Measurements from ENCODE around the gene ZNF780A. TPM values are rescaled to one million over a fixed set of nuclear protein-coding genes. Genes with fewer than 3 reads are reported as not detected.

Gene ZNF780A
- total RNA-seq, 6 experiments from 2014 or later, result 10.1 to 13.2 (median 11.3) TPM

GRCh38 chr19:40035996-40036395 lies 54.7 kb downstream of the ZNF780A start:
- TF ChIP-seq CTCF (IDR thresholded peaks at IDR 0.05), result no peak
- Mint-ChIP-seq H3K4me3 (no peak overlapping the region), H3K4me1 (ENCODE audit: low read depth) (no peaks in the 10 kb centered on the region), H3K27ac (no peak overlapping the region), H3K9me3 (peaks cover 82% of the 10 kb centered on the region), H3K36me3 (ENCODE audit: low read depth) (peaks cover 65% of the 10 kb centered on the region), H3K27me3 (ENCODE audit: insufficient read depth) (no peaks in the 10 kb centered on the region; the same call in 1 of the 2 replicates)
- peak; percentile 9 for DNase-seq

- TF ChIP-seq CTCF (IDR thresholded peaks at IDR 0.05), result no peak
- Mint-ChIP-seq H3K4me3 (no peak overlapping the region), H3K36me3 (ENCODE audit: low read depth) (peaks cover 78% of the 10 kb centered on the region), H3K27me3 (ENCODE audit: insufficient read depth) (no peaks in the 10 kb centered on the region), H3K27ac (no peak overlapping the region), H3K9me3 (peaks cover 90% of the 10 kb centered on the region), H3K4me1 (ENCODE audit: low read depth) (no peaks in the 10 kb centered on the region)
- DNase-seq, result no peak
These were observed 56.7 kb downstream of the ZNF780A start for GRCh38 chr19:40033989-40034560.

DNA sequence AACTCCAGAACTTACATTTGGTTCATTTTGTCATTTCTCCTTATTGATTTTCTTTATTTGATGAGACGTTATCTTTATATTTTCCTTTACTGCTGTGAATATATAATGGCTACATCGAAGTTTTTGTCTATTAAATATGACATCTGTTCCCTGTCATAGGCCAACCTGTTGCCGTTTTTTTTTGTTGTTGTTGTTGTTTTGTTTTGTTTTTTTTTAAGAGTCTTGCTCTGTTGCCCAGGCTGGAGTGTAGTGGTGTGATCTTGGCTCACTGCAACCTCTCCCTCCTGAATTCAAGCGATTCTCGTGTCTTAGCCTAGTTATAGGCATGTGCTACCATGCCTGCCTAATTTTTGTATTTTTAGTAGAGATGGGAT lies 64.2 kb downstream of the ZNF780A start:
- Mint-ChIP-seq H3K9me3 (peaks cover 95% of the 10 kb centered on the region), H3K4me3 (no peak overlapping the region), H3K4me1 (ENCODE audit: low read depth) (no peaks in the 10 kb centered on the region), H3K36me3 (ENCODE audit: low read depth) (peaks cover 62% of the 10 kb centered on the region), H3K27me3 (ENCODE audit: insufficient read depth) (peaks cover 3% of the 10 kb centered on the region), H3K27ac (no peak overlapping the region)
- no peak for DNase-seq
- TF ChIP-seq CTCF (IDR thresholded peaks at IDR 0.05), result no peak

GRCh38 chr19:40025938-40026596 lies 64.7 kb downstream of the ZNF780A start:
- Mint-ChIP-seq H3K4me3 (no peak overlapping the region), H3K27me3 (ENCODE audit: insufficient read depth) (peaks cover 3% of the 10 kb centered on the region), H3K27ac (no peak overlapping the region), H3K36me3 (ENCODE audit: low read depth) (peaks cover 60% of the 10 kb centered on the region), H3K4me1 (ENCODE audit: low read depth) (no peaks in the 10 kb centered on the region), H3K9me3 (peaks cover 95% of the 10 kb centered on the region)
- TF ChIP-seq CTCF (IDR thresholded peaks at IDR 0.05), result no peak
- no peak for DNase-seq

DNA sequence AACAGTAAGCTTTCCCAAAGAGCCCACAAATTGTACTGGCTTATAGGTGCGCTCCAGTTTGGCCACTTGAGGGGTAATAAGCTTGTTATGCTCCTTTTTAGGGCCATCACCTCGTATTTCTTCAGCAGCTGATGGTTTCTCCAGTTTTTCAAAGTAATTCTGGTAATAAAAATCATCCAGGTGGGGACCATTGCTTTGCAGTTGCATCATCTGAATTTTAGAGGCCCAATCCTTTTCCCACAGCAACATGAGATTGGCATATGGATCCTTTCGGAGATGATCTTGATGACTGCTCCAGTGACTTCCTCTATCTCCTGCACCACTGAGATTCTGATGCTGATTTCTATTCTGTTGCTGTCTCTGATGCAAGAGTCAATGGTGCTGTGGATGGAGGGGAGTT lies 66.8 kb downstream of the ZNF780A start:
- Mint-ChIP-seq H3K27ac (no peak overlapping the region), H3K4me1 (ENCODE audit: low read depth) (no peaks in the 10 kb centered on the region), H3K9me3 (peaks cover 90% of the 10 kb centered on the region), H3K27me3 (ENCODE audit: insufficient read depth) (peaks cover 3% of the 10 kb centered on the region), H3K4me3 (no peak overlapping the region), H3K36me3 (ENCODE audit: low read depth) (peaks cover 42% of the 10 kb centered on the region)
- DNase-seq, result no peak
- TF ChIP-seq CTCF (IDR thresholded peaks at IDR 0.05), result no peak

Other genes with a start within 250 kb of the ZNF780A start
- gene FBL, start 244.6 kb downstream of the ZNF780A start, total RNA-seq (2021; fragmentation: NEBNext Ultra II Directional; extraction: Animal tissue kit (Norgen Biotek cat#: 25700)), result 100 to 1,000 TPM; 167 to 234 (median 217) TPM
- under 1 TPM; 0.02 to 0.83 (median 0.18) TPM for gene FCGBP, start 156.3 kb downstream of the ZNF780A start, total RNA-seq (2021; fragmentation: NEBNext Ultra II Directional; extraction: Animal tissue kit (Norgen Biotek cat#: 25700))
- 100 to 1,000 TPM; 124 to 144 (median 133) TPM for gene PSMC4, start 119.8 kb downstream of the ZNF780A start, total RNA-seq (2021; fragmentation: NEBNext Ultra II Directional; extraction: Animal tissue kit (Norgen Biotek cat#: 25700))
- gene ZNF546, start 93.9 kb downstream of the ZNF780A start, total RNA-seq (2021; fragmentation: NEBNext Ultra II Directional; extraction: Animal tissue kit (Norgen Biotek cat#: 25700)), result 1 to 10 TPM; 1.8 to 2.7 (median 2.2) TPM
- gene ZNF780B, start 34.7 kb downstream of the ZNF780A start, total RNA-seq (2021; fragmentation: NEBNext Ultra II Directional; extraction: Animal tissue kit (Norgen Biotek cat#: 25700)), result 1 to 10 TPM; 7.3 to 9.9 (median 8.8) TPM
- 10 to 100 TPM; 10.7 to 14.9 (median 11.3) TPM for gene MAP3K10, start 100.5 kb upstream of the ZNF780A start, total RNA-seq (2021; fragmentation: NEBNext Ultra II Directional; extraction: Animal tissue kit (Norgen Biotek cat#: 25700))
- not detected for gene TTC9B, start 127.4 kb upstream of the ZNF780A start, total RNA-seq (2021; fragmentation: NEBNext Ultra II Directional; extraction: Animal tissue kit (Norgen Biotek cat#: 25700))
- gene CCNP, start 135.7 kb upstream of the ZNF780A start, total RNA-seq (2021; fragmentation: NEBNext Ultra II Directional; extraction: Animal tissue kit (Norgen Biotek cat#: 25700)), result under 1 TPM in 3 of 6 experiments, not detected in 3; 0.22 to 0.33 (median 0.31) TPM
- gene AKT2, start 194.4 kb upstream of the ZNF780A start, total RNA-seq (2021; fragmentation: NEBNext Ultra II Directional; extraction: Animal tissue kit (Norgen Biotek cat#: 25700)), result 100 to 1,000 TPM; 128 to 133 (median 130) TPM

Data from HFFc6 (cell line).